Panc1 (cell line): ENCODE measurements around the gene DCUN1D3. TPM values are rescaled to one million over a fixed set of nuclear protein-coding genes. Genes with fewer than 3 reads are reported as not detected.

Source experiments
- ATAC-seq: fragments of 200-7000 bp; cut with Tn5 transposase; 2 replicates; pipeline ENCODE4 v1.9.1; 2020; ENCODE audit warnings: mild to moderate bottlenecking, moderate library complexity
- BruUV-seq: library from RNA; stranded (reverse); fragments of 400-500 nt; replicated peaks from 2 replicates; lab custom pipeline; 2021; lab: Mats Ljungman, UMichigan
- CTCF ChIA-PET: fragments of 300-600 bp; sonication (Branson Sonifier 250); formaldehyde crosslinking; loops from one replicate; lab custom pipeline; 2022; ENCODE audit warnings: antibody characterized with exemption; lab: Charles Lee
- POLR2A ChIA-PET: fragments of 300-600 bp; sonication (Branson Sonifier 250); formaldehyde crosslinking; loops from one replicate; lab custom pipeline; 2022; ENCODE audit warnings: antibody characterized with exemption; lab: Charles Lee
- DNase-seq: peaks from one replicate; pipeline ENCODE4 v3.0.0-alpha.2; 2010; ENCODE audit warnings: low read depth, low spot score
- H3K27ac ChIP-seq: 2 replicates; pipeline ENCODE4 v1.5.1; 2011; ENCODE audit warnings: mild to moderate bottlenecking, low read length, inconsistent platforms
- H3K27me3 ChIP-seq: fragments of 200-500 bp; sonication (Bioruptor generic); 2 replicates; pipeline ENCODE4 v1.6.0; 2014; ENCODE audit warnings: low read length, inconsistent platforms; ENCODE audit not compliant: control insufficient read depth, insufficient read depth
- H3K36me3 ChIP-seq: fragments of 200-500 bp; sonication (Bioruptor generic); 2 replicates; pipeline ENCODE4 v1.5.1; 2014; ENCODE audit warnings: inconsistent platforms, mild to moderate bottlenecking, low read length, moderate library complexity; ENCODE audit not compliant: control insufficient read depth, insufficient read depth
- H3K4me1 ChIP-seq: 2 replicates; pipeline ENCODE4 v1.5.1; 2011; ENCODE audit warnings: inconsistent platforms, mild to moderate bottlenecking, low read length, moderate library complexity; ENCODE audit not compliant: control insufficient read depth, insufficient read depth
- H3K4me3 ChIP-seq, 2 experiments: 2 replicates each; pipeline ENCODE4 v1.5.1; 2011 to 2012; ENCODE audit warnings: low read depth in 2 of 2, low read length in 2 of 2, mild to moderate bottlenecking in 2 of 2, inconsistent platforms in 1 of 2, moderate library complexity in 1 of 2
- H3K9me3 ChIP-seq: fragments of 200-500 bp; sonication (Bioruptor generic); 2 replicates; pipeline ENCODE4 v1.5.1; 2014; ENCODE audit warnings: low read depth, mild to moderate bottlenecking, inconsistent platforms, low read length, moderate library complexity; ENCODE audit not compliant: control insufficient read depth, insufficient read depth
- POLR2AphosphoS5 ChIP-seq: IDR thresholded peaks from 2 replicates; pipeline ENCODE4 v1.6.1; 2012; ENCODE audit warnings: mild to moderate bottlenecking, low read depth, low read length, moderate library complexity
- REST ChIP-seq, 2 experiments: IDR thresholded peaks; 2 replicates each; pipeline ENCODE4 v1.6.1; 2011 to 2012; ENCODE audit warnings: low read depth in 2 of 2, control low read depth in 1 of 2, low read length in 1 of 2, mild to moderate bottlenecking in 1 of 2, moderate library complexity in 1 of 2; ENCODE audit not compliant: insufficient read depth in 1 of 2
- SIN3A ChIP-seq: IDR thresholded peaks from 2 replicates; pipeline ENCODE4 v1.6.1; 2012; ENCODE audit warnings: low read depth, mild to moderate bottlenecking, low read length, moderate library complexity, borderline replicate concordance; ENCODE audit not compliant: insufficient read depth
- TCF7L2 ChIP-seq: IDR thresholded peaks from 2 replicates; pipeline ENCODE4 v1.6.1; 2011; ENCODE audit warnings: mild to moderate bottlenecking, low read depth, low read length, inconsistent platforms
- in situ Hi-C: cut with HindIII; loops from 2 replicates; pipeline ENCODE4 v1.10.0; 2016; ENCODE audit warnings: low sequenced_read_pairs, low pct_unique_long_range_greater_than_20kb
- intact Hi-C: fragments of 100-400 bp; cut with micrococcal nuclease; formaldehyde crosslinking; loops from one replicate; pipeline ENCODE4 v1.10.0; 2022; ENCODE audit not compliant: unreplicated experiment
- total RNA-seq: library from RNA; stranded (reverse); gene quantifications from one replicate; pipeline ENCODE4 v1.2.1, GENCODE V29; 2021; ENCODE audit not compliant: unreplicated experiment
- TF ChIP-seq, protein P1 (sequence below): fragments of 450-650 bp; IDR thresholded peaks from 2 replicates; pipeline ENCODE4 v1.5.1; 2017; ENCODE audit warnings: mild to moderate bottlenecking

Gene DCUN1D3
- total RNA-seq, 1 experiment from 2014 or later = 23.5 TPM

DNA sequence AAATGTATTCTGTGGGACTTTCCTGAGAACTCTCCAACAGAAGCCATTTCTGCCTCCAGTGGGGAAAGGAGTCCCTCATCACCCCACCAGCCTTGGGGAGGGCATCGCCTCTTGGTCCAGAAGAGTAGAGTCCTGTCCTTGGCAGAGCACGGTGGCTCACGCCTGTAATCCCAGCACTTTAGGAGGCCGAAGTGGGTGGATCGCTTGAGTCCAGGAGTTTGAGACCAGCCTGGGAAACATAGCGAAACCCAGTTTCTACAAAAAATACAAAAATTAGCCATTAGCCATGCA lies 41.4 kb upstream of the DCUN1D3 start:
- Histone ChIP-seq H3K9me3 (no peaks in the 10 kb centered on the region), H3K36me3 (no peaks in the 10 kb centered on the region), H3K27ac (no peak overlapping the region), H3K4me3 (no peak overlapping the region), H3K27me3 (no peaks in the 10 kb centered on the region), H3K4me1 (no peaks in the 10 kb centered on the region)
- ChIA-PET POLR2A (no interaction called here), CTCF (no interaction called here)
- intact Hi-C loops (no loop called here), in situ Hi-C loops (no loop called here)
- TF ChIP-seq SIN3A = no peak
- no peak for TF ChIP-seq REST (IDR thresholded peaks at IDR 0.05; ENCODE audit: insufficient read depth in 1 of 2, low read depth in 2 of 2, low read length in 1 of 2)
- no peak for TF ChIP-seq TCF7L2
- TF ChIP-seq, protein P1, sequence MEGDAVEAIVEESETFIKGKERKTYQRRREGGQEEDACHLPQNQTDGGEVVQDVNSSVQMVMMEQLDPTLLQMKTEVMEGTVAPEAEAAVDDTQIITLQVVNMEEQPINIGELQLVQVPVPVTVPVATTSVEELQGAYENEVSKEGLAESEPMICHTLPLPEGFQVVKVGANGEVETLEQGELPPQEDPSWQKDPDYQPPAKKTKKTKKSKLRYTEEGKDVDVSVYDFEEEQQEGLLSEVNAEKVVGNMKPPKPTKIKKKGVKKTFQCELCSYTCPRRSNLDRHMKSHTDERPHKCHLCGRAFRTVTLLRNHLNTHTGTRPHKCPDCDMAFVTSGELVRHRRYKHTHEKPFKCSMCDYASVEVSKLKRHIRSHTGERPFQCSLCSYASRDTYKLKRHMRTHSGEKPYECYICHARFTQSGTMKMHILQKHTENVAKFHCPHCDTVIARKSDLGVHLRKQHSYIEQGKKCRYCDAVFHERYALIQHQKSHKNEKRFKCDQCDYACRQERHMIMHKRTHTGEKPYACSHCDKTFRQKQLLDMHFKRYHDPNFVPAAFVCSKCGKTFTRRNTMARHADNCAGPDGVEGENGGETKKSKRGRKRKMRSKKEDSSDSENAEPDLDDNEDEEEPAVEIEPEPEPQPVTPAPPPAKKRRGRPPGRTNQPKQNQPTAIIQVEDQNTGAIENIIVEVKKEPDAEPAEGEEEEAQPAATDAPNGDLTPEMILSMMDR = no peak
- TF ChIP-seq POLR2AphosphoS5 = no peak
- ATAC-seq (no peak), DNase-seq (no peak)
- no TSS peak for BruUV-seq

- no peaks in the 10 kb centered on the region for H3K9me3 ChIP-seq
- H3K27ac ChIP-seq = no peak overlapping the region
- ATAC-seq = no peak
- no peaks in the 10 kb centered on the region for H3K36me3 ChIP-seq
- intact Hi-C loops = no loop called here
- ChIA-PET POLR2A (no interaction called here), CTCF (no interaction called here)
- H3K27me3 ChIP-seq = no peaks in the 10 kb centered on the region
- H3K4me3 ChIP-seq = no peak overlapping the region
- no peak for DNase-seq
- BruUV-seq = no TSS peak
- TF ChIP-seq TCF7L2 (no peak), SIN3A (no peak)
- no peaks in the 10 kb centered on the region for H3K4me1 ChIP-seq
- in situ Hi-C loops = no loop called here
Measured at GRCh38 chr16:20940871-20941635, 40.9 kb upstream of the DCUN1D3 start.

DNA sequence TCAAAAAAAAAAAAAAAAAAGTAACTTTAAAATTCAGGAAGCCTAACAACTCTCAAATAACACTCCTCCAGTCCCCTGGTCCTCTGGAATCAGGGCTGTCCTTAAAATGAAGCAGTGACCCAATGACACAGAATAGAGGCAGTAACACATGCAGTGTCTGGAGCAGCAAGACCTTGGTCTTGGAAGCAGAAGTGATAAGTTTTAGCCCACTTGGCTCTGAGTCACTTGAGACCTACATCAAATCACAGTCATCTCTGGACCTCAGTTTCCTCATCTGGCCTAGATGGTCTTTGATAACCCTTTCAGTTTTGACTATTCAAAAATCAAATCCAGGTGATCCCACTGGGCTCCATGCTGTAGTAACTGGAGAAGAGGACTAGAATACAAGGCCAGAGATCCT lies 39.5 kb upstream of the DCUN1D3 start:
- in situ Hi-C loops (no loop called here), intact Hi-C loops (no loop called here)
- Histone ChIP-seq H3K4me1 (no peaks in the 10 kb centered on the region), H3K27ac (no peak overlapping the region), H3K9me3 (no peaks in the 10 kb centered on the region), H3K4me3 (no peak overlapping the region), H3K27me3 (no peaks in the 10 kb centered on the region; the same call in 1 of the 2 replicates), H3K36me3 (no peaks in the 10 kb centered on the region)
- BruUV-seq = no TSS peak
- CTCF ChIA-PET = interaction anchor here (0.6 kb wide), 1 partner anchor 144 kb away, joined by 3 read pairs; no protein-coding TSS in a partner anchor
- ATAC-seq (no peak), DNase-seq (no peak)
- POLR2A ChIA-PET = interaction anchor here (0.6 kb wide), 2 partner anchors 40 to 48 kb away, joined by 4 to 7 read pairs; partner anchors contain the start of gene DCUN1D3
- TF ChIP-seq, protein P1 = no peak
- TF ChIP-seq SIN3A (no peak), REST (IDR thresholded peaks at IDR 0.05; ENCODE audit: insufficient read depth in 1 of 2, low read depth in 2 of 2, low read length in 1 of 2) (no peak), POLR2AphosphoS5 (no peak), TCF7L2 (no peak)
